IMR-90 (cell line): ENCODE results near the gene DENND10. TPM values are rescaled to one million over a fixed set of nuclear protein-coding genes. Genes with fewer than 3 reads are reported as not detected.

Experiments used
- ATAC-seq: fragments of 200-7000 bp; cut with Tn5 transposase; 2 replicates; pipeline ENCODE4 v1.9.1; 2020; ENCODE audit warnings: low read depth, mild to moderate bottlenecking, moderate library complexity
- BruUV-seq: library from RNA; stranded (reverse); fragments of 400-500 nt; replicated peaks from 2 replicates; lab custom pipeline; 2021; lab: Mats Ljungman, UMichigan
- CTCF ChIA-PET: fragments of 300-600 bp; formaldehyde crosslinking; extraction: SDS; loops from one replicate; lab custom pipeline; 2021; ENCODE audit warnings: antibody characterized with exemption; lab: Yijun Ruan, JAX
- POLR2A ChIA-PET: fragments of 300-600 bp; sonication (Branson Sonifier 250); formaldehyde crosslinking; loops from one replicate; lab custom pipeline; 2022; ENCODE audit warnings: antibody characterized with exemption; ENCODE audit not compliant: unreplicated experiment; lab: Charles Lee
- DNase-seq: peaks from one replicate; pipeline ENCODE4 v3.0.0; 2013
- H2AFZ ChIP-seq: replicated peaks from 2 replicates; pipeline ENCODE3; 2013; ENCODE audit warnings: low read length, mild to moderate bottlenecking; ENCODE audit not compliant: poor library complexity
- H2AK5ac ChIP-seq: 2 replicates; pipeline ENCODE4 v1.6.1; 2013; ENCODE audit warnings: low read depth, low read length, inconsistent platforms
- H2AK9ac ChIP-seq: replicated peaks from 2 replicates; pipeline ENCODE3; 2013; ENCODE audit warnings: mild to moderate bottlenecking, low read depth, low read length, moderate library complexity; ENCODE audit not compliant: poor library complexity
- H2BK120ac ChIP-seq: 2 replicates; pipeline ENCODE4 v1.6.1; 2013; ENCODE audit warnings: low read depth, low read length, inconsistent platforms
- H2BK15ac ChIP-seq: 3 replicates; pipeline ENCODE4 v1.6.1; 2013; ENCODE audit warnings: low read depth, low read length, inconsistent platforms
- H2BK20ac ChIP-seq: 2 replicates; pipeline ENCODE4 v1.6.1; 2013; ENCODE audit warnings: low read depth, mild to moderate bottlenecking, inconsistent platforms, low read length, moderate library complexity
- H2BK5ac ChIP-seq: 2 replicates; pipeline ENCODE4 v1.6.1; 2013; ENCODE audit warnings: mild to moderate bottlenecking, low read depth, low read length, inconsistent platforms; ENCODE audit not compliant: poor library complexity, severe bottlenecking
- H3K14ac ChIP-seq: replicated peaks from 2 replicates; pipeline ENCODE4 v1.6.1; 2013; ENCODE audit warnings: low read depth, low read length, inconsistent platforms
- H3K18ac ChIP-seq: 2 replicates; pipeline ENCODE4 v1.6.1; 2013; ENCODE audit warnings: low read depth, low read length, control low read depth
- H3K23ac ChIP-seq: 2 replicates; pipeline ENCODE4 v1.6.1; 2013; ENCODE audit warnings: low read depth, low read length, inconsistent platforms
- H3K27ac ChIP-seq: 2 replicates; pipeline ENCODE4 v1.5.1; 2013; ENCODE audit warnings: mild to moderate bottlenecking, control low read depth, low read length; ENCODE audit not compliant: insufficient read depth
- H3K27me3 ChIP-seq: 2 replicates; pipeline ENCODE4 v1.6.1; 2013; ENCODE audit warnings: low read length; ENCODE audit not compliant: control insufficient read depth, insufficient read depth
- H3K36me3 ChIP-seq: 2 replicates; pipeline ENCODE4 v1.6.1; 2013; ENCODE audit warnings: low read length, mixed read lengths; ENCODE audit not compliant: control insufficient read depth, insufficient read depth
- H3K4ac ChIP-seq: 2 replicates; pipeline ENCODE4 v1.6.1; 2013; ENCODE audit warnings: low read depth, low read length, inconsistent platforms
- H3K4me1 ChIP-seq: 2 replicates; pipeline ENCODE4 v1.6.1; 2013; ENCODE audit warnings: low read length, mixed read lengths; ENCODE audit not compliant: control insufficient read depth, insufficient read depth
- H3K4me2 ChIP-seq: 2 replicates; pipeline ENCODE4 v1.6.1; 2013; ENCODE audit warnings: low read depth, mild to moderate bottlenecking, control low read depth, low read length, moderate library complexity
- H3K4me3 ChIP-seq: 2 replicates; pipeline ENCODE4 v1.5.1; 2013; ENCODE audit warnings: low read depth, mild to moderate bottlenecking, control low read depth, low read length, moderate library complexity; ENCODE audit not compliant: insufficient read depth
- H3K56ac ChIP-seq: 2 replicates; pipeline ENCODE4 v1.6.1; 2013; ENCODE audit warnings: low read length, inconsistent platforms; ENCODE audit not compliant: insufficient read depth; ENCODE audit errors: extremely low read depth
- H3K79me1 ChIP-seq, 2 experiments: 2 replicates each; pipeline ENCODE4 v1.6.1; 2013; ENCODE audit warnings: low read length in 2 of 2, inconsistent platforms in 1 of 2, low read depth in 1 of 2
- H3K9ac ChIP-seq: 2 replicates; pipeline ENCODE4 v1.6.1; 2013; ENCODE audit warnings: low read depth, low read length, control low read depth
- H3K9me1 ChIP-seq: 2 replicates; pipeline ENCODE4 v1.6.1; 2013; ENCODE audit warnings: low read length, inconsistent platforms; ENCODE audit not compliant: insufficient read depth
- H3K9me3 ChIP-seq: 2 replicates; pipeline ENCODE4 v1.6.1; 2013; ENCODE audit warnings: low read length; ENCODE audit not compliant: control insufficient read depth, insufficient read depth
- H4K20me1 ChIP-seq: 2 replicates; pipeline ENCODE4 v1.6.1; 2013; ENCODE audit warnings: low read length, inconsistent platforms; ENCODE audit not compliant: insufficient read depth
- H4K5ac ChIP-seq: 2 replicates; pipeline ENCODE4 v1.6.1; 2013; ENCODE audit warnings: mild to moderate bottlenecking, low read depth, low read length, control low read depth
- H4K8ac ChIP-seq, 2 experiments: 2 replicates each; pipeline ENCODE4 v1.6.1; 2013; ENCODE audit warnings: low read depth in 2 of 2, low read length in 2 of 2, control low read depth in 1 of 2, inconsistent platforms in 1 of 2
- H4K91ac ChIP-seq: 2 replicates; pipeline ENCODE4 v1.6.1; 2013; ENCODE audit warnings: low read depth, low read length, inconsistent platforms; ENCODE audit not compliant: insufficient read depth
- BHLHE40 ChIP-seq: fragments of 150-350 bp; IDR thresholded peaks from 2 replicates; pipeline ENCODE4 v1.6.1; 2016; ENCODE audit warnings: mild to moderate bottlenecking, low read depth, low read length
- CEBPB ChIP-seq: IDR thresholded peaks from 2 replicates; pipeline ENCODE4 v1.6.1; 2012; ENCODE audit warnings: low read depth, low read length, improper control_type of control experiment
- CHD1 ChIP-seq: IDR thresholded peaks from 2 replicates; pipeline ENCODE4 v1.6.1; 2012; ENCODE audit warnings: low read depth, low read length, improper control_type of control experiment
- CTCF ChIP-seq: conservative IDR thresholded peaks from 2 replicates; pipeline ENCODE4 v1.5.1; 2012; ENCODE audit warnings: mild to moderate bottlenecking, low read depth, low read length, improper control_type of control experiment
- ELK1 ChIP-seq: fragments of 150-350 bp; IDR thresholded peaks from 2 replicates; pipeline ENCODE4 v1.6.1; 2016; ENCODE audit warnings: low read depth, mild to moderate bottlenecking, low read length, moderate library complexity, borderline replicate concordance
- FOS ChIP-seq: fragments of 150-350 bp; IDR thresholded peaks from 2 replicates; pipeline ENCODE4 v1.6.1; 2016; ENCODE audit warnings: low read depth, low read length
- MAFK ChIP-seq: IDR thresholded peaks from 2 replicates; pipeline ENCODE4 v1.6.1; 2012; ENCODE audit warnings: low read depth, low read length, improper control_type of control experiment
- MAZ ChIP-seq: IDR thresholded peaks from 2 replicates; pipeline ENCODE4 v1.6.1; 2012; ENCODE audit warnings: low read depth, mild to moderate bottlenecking, low read length, improper control_type of control experiment, moderate library complexity, borderline replicate concordance
- NFE2L2 ChIP-seq: fragments of 150-350 bp; IDR thresholded peaks from 2 replicates; pipeline ENCODE4 v1.6.1; 2016; ENCODE audit warnings: low read depth, mild to moderate bottlenecking, low read length
- POLR2A ChIP-seq: IDR thresholded peaks from 2 replicates; pipeline ENCODE4 v1.6.1; 2012; ENCODE audit warnings: mild to moderate bottlenecking, low read depth, low read length
- RAD21 ChIP-seq: IDR thresholded peaks from 2 replicates; pipeline ENCODE4 v1.6.1; 2012; ENCODE audit warnings: low read length, improper control_type of control experiment
- RCOR1 ChIP-seq: IDR thresholded peaks from 2 replicates; pipeline ENCODE4 v1.6.1; 2012; ENCODE audit warnings: mild to moderate bottlenecking, low read length, improper control_type of control experiment; ENCODE audit not compliant: insufficient replicate concordance
- RFX5 ChIP-seq: IDR thresholded peaks from 2 replicates; pipeline ENCODE4 v1.8.0; 2012; ENCODE audit warnings: low read depth, mild to moderate bottlenecking, low read length, moderate library complexity
- SMC3 ChIP-seq: fragments of 150-350 bp; IDR thresholded peaks from 2 replicates; pipeline ENCODE4 v1.6.1; 2016; ENCODE audit warnings: low read depth, mild to moderate bottlenecking, antibody characterized with exemption, low read length, moderate library complexity
- USF2 ChIP-seq: fragments of 150-350 bp; IDR thresholded peaks from 2 replicates; pipeline ENCODE4 v1.6.1; 2017; ENCODE audit warnings: mild to moderate bottlenecking, antibody characterized with exemption, low read length, low read depth
- WGBS, 2 experiments: methylation state at CpG; one replicate each; pipeline versions ENCODE4 v1.1.5 to v1.1.7; 2013; ENCODE audit warnings: missing lambda C conversion rate in 2 of 2; ENCODE audit not compliant: insufficient read length in 1 of 2; ENCODE audit errors: extremely low coverage in 2 of 2; 5-methylcytosine and 5-hydroxymethylcytosine counted together
- dilution Hi-C: fragments of 300-500 bp; cut with HindIII; formaldehyde crosslinking; loops from one replicate; pipeline ENCODE4 v1.14.3; 2018; ENCODE audit warnings: low sequenced_read_pairs; ENCODE audit not compliant: unreplicated experiment
- in situ Hi-C: fragments of 300-500 bp; cut with MboI; formaldehyde crosslinking; loops from 3 replicates; pipeline ENCODE4 v1.14.3; 2019; ENCODE audit warnings: low sequenced_read_pairs, inconsistent platforms, mixed read lengths
- intact Hi-C: fragments of 100-400 bp; cut with micrococcal nuclease; formaldehyde crosslinking; loops from 2 replicates; pipeline ENCODE4 v1.10.0; 2022
- polyA plus RNA-seq, 3 experiments: library from polyadenylated mRNA; depleted of rRNA; stranded (reverse); fragments of >200 nt; gene quantifications; 2 replicates each; pipeline ENCODE4 v1.2.3, GENCODE V29; 2012; ENCODE audit warnings: low replicate concordance in 1 of 3
- total RNA-seq: library from RNA; depleted of rRNA; stranded (reverse); fragments of >200 nt; gene quantifications from 2 replicates; pipeline ENCODE4 v1.2.3, GENCODE V29; 2012

The DENND10 gene
- total and polyA plus RNA-seq, 2 of the 4 experiments (the other 2 are of a cell fraction), result 50.9 to 81.4 TPM

- H3K4me1 ChIP-seq, result peaks cover under 1% of the 10 kb centered on the region; the same call in 1 of the 2 replicates
- no peak for ATAC-seq
- H3K4ac ChIP-seq, result no peak overlapping the region
- H3K23ac ChIP-seq, result no peak overlapping the region
- H2AK5ac ChIP-seq, result no peak overlapping the region
- BruUV-seq, result no TSS peak
- no peak overlapping the region for H2BK20ac ChIP-seq
- H2BK15ac ChIP-seq, result no peak overlapping the region
- H2BK5ac ChIP-seq, result no peak overlapping the region
- no peak overlapping the region for H3K18ac ChIP-seq
- no peak overlapping the region for H4K8ac ChIP-seq
- peaks cover 8 to 11% of the 10 kb centered on the region in 2 experiments for H3K79me1 ChIP-seq
- intact Hi-C loops (no loop called here), in situ Hi-C loops (no loop called here), dilution Hi-C loops (no loop called here)
- no peak overlapping the region for H2AFZ ChIP-seq
- POLR2A ChIA-PET, result no interaction called here
- peaks cover 4% of the 10 kb centered on the region; the same call in 1 of the 2 replicates for H4K20me1 ChIP-seq
- no peak for DNase-seq
- H3K9me3 ChIP-seq, result no peaks in the 10 kb centered on the region
- H3K4me3 ChIP-seq, result no peak overlapping the region
- 0 out of 2 replicates have a peak, but pooled peaks cover 5% of the 10 kb centered on the region for H3K9me1 ChIP-seq
- H3K14ac ChIP-seq, result no peak overlapping the region
- no peak overlapping the region for H2BK120ac ChIP-seq
- no peaks in the 10 kb centered on the region for H3K27me3 ChIP-seq
- no peak overlapping the region for H4K91ac ChIP-seq
- H3K9ac ChIP-seq, result no peak overlapping the region
- no peak overlapping the region for H2AK9ac ChIP-seq
- H3K27ac ChIP-seq, result no peak overlapping the region
- WGBS, 2 experiments, result 80% methylated on average over 1 of the region's 3 CpGs; no CpG with 5 or more reads in 1 of the 2 experiments
- no peak overlapping the region for H3K56ac ChIP-seq
- H4K5ac ChIP-seq, result no peak overlapping the region
- H3K4me2 ChIP-seq, result no peak overlapping the region
- CTCF ChIA-PET, result interaction anchor here (0.6 kb wide), 1 partner anchor 15 kb away, joined by 3 read pairs; no protein-coding TSS in a partner anchor
- H3K36me3 ChIP-seq, result no peaks in the 10 kb centered on the region
- TF ChIP-seq USF2 (no peak), BHLHE40 (no peak), MAFK (no peak), RAD21 (no peak), ELK1 (no peak), RCOR1 (no peak), SMC3 (no peak), FOS (no peak), MAZ (no peak), CEBPB (no peak), CTCF (no peak), RFX5 (no peak), NFE2L2 (no peak), CHD1 (no peak), POLR2A (no peak)
These were observed 3.3 kb upstream of the DENND10 start for GRCh38 chr10:119100434-119101238.
